ENCODE measurements around the gene PLS3.

PLS3 gene

GRCh38 chrX:115598556-115598955 lies 37.6 kb downstream of the PLS3 start:
- H3K9me3 Mint-ChIP-seq = no peaks in the 10 kb centered on the region
- no peak overlapping the region for H3K4me3 Mint-ChIP-seq
- peaks cover 6% of the 10 kb centered on the region for H3K4me1 Mint-ChIP-seq
- H3K36me3 Mint-ChIP-seq (ENCODE audit: low read depth) = peaks cover 20% of the 10 kb centered on the region
- H3K27ac Mint-ChIP-seq = no peak overlapping the region
- TF ChIP-seq CTCF (IDR thresholded peaks at IDR 0.05) = no peak
- no peak for DNase-seq
- H3K27me3 Mint-ChIP-seq (ENCODE audit: low read depth, poor library complexity) = no peaks in the 10 kb centered on the region

DNA sequence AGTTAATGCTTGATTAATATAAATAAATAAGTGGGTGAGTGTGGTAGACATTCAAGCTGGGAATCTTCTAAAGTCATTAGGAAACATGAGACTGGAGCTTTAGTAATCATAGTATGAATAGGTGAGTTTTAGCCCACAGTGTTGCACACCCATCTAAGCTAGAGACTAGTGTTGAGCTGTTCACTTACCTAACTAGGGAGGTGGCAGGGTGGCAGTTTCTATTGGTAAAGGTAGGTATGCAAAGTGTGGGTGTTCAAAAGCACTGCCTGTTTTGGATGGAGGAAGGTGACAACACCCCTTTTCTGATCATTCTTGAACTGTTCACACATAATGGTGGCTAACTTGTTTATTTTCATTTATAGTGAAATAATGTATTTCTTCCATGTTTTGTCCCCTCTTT lies 41.3 kb downstream of the PLS3 start:
- no peak overlapping the region for H3K4me3 Mint-ChIP-seq
- H3K9me3 Mint-ChIP-seq = no peaks in the 10 kb centered on the region
- no peak for DNase-seq
- H3K27me3 Mint-ChIP-seq (ENCODE audit: low read depth, poor library complexity) = no peaks in the 10 kb centered on the region
- no peaks in the 10 kb centered on the region for H3K4me1 Mint-ChIP-seq
- no peak for TF ChIP-seq CTCF (IDR thresholded peaks at IDR 0.05)
- H3K36me3 Mint-ChIP-seq (ENCODE audit: low read depth) = peaks cover 20% of the 10 kb centered on the region
- H3K27ac Mint-ChIP-seq = no peak overlapping the region

- no peaks in the 10 kb centered on the region for H3K4me1 Mint-ChIP-seq
- no peaks in the 10 kb centered on the region for H3K27me3 Mint-ChIP-seq (ENCODE audit: low read depth, poor library complexity)
- peaks cover 20% of the 10 kb centered on the region for H3K36me3 Mint-ChIP-seq (ENCODE audit: low read depth)
- H3K9me3 Mint-ChIP-seq = no peaks in the 10 kb centered on the region
- no peak for DNase-seq
- H3K4me3 Mint-ChIP-seq = no peak overlapping the region
- no peak overlapping the region for H3K27ac Mint-ChIP-seq
- TF ChIP-seq CTCF (IDR thresholded peaks at IDR 0.05) = no peak
Measured at GRCh38 chrX:115602729-115603389, 41.9 kb downstream of the PLS3 start.

- Mint-ChIP-seq H3K4me1 (no peaks in the 10 kb centered on the region), H3K4me3 (no peak overlapping the region), H3K36me3 (ENCODE audit: low read depth) (peaks cover 20% of the 10 kb centered on the region), H3K27ac (no peak overlapping the region), H3K27me3 (ENCODE audit: low read depth, poor library complexity) (no peaks in the 10 kb centered on the region), H3K9me3 (no peaks in the 10 kb centered on the region)
- TF ChIP-seq CTCF (IDR thresholded peaks at IDR 0.05) = no peak
- no peak for DNase-seq
Measured at GRCh38 chrX:115603534-115604074, 42.6 kb downstream of the PLS3 start.

- H3K36me3 Mint-ChIP-seq (ENCODE audit: low read depth) = peaks cover 33% of the 10 kb centered on the region
- no peak for TF ChIP-seq CTCF (IDR thresholded peaks at IDR 0.05)
- no peaks in the 10 kb centered on the region for H3K4me1 Mint-ChIP-seq
- no peaks in the 10 kb centered on the region for H3K9me3 Mint-ChIP-seq
- no peaks in the 10 kb centered on the region for H3K27me3 Mint-ChIP-seq (ENCODE audit: low read depth, poor library complexity)
- no peak for DNase-seq
- H3K4me3 Mint-ChIP-seq = no peak overlapping the region
- H3K27ac Mint-ChIP-seq = no peak overlapping the region
Measured at GRCh38 chrX:115606861-115607260, 45.9 kb downstream of the PLS3 start.

GRCh38 chrX:115609621-115610020 lies 48.6 kb downstream of the PLS3 start:
- no peak for TF ChIP-seq CTCF (IDR thresholded peaks at IDR 0.05)
- DNase-seq = no peak
- Mint-ChIP-seq H3K36me3 (ENCODE audit: low read depth) (peaks cover 32% of the 10 kb centered on the region), H3K9me3 (no peaks in the 10 kb centered on the region), H3K4me1 (peaks cover 11% of the 10 kb centered on the region), H3K4me3 (no peak overlapping the region), H3K27ac (no peak overlapping the region), H3K27me3 (ENCODE audit: low read depth, poor library complexity) (no peaks in the 10 kb centered on the region)

Measured in nephron progenitor cell (in vitro differentiated cells).